ENCODE measurements around the gene USP6NL.
"Not testable (repeated sequence)": the region's sequence is repeated elsewhere in the genome, so short reads cannot be mapped to it uniquely, and the experiment has no call there.

Gene USP6NL

DNA sequence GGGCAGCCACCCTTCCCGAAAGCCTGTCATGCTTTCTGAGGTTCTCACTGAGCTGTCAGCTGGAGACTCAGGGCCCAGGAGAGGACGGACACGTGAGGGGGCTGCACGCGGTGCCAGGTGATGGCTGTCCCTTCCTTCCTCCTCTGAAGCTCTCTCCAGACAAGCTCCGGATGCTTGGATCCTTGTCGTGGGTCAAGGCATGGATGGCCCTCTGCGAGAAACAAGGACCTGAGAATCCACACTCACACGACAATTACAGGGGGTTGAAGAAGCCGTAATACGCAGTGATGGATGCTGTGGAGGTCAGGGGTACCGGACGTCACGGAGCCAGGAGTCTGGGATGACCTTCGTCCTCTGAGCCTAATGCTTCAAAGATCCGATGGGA, 170.3 kb downstream of the USP6NL start:
- no peak for FAIRE-seq

DNA sequence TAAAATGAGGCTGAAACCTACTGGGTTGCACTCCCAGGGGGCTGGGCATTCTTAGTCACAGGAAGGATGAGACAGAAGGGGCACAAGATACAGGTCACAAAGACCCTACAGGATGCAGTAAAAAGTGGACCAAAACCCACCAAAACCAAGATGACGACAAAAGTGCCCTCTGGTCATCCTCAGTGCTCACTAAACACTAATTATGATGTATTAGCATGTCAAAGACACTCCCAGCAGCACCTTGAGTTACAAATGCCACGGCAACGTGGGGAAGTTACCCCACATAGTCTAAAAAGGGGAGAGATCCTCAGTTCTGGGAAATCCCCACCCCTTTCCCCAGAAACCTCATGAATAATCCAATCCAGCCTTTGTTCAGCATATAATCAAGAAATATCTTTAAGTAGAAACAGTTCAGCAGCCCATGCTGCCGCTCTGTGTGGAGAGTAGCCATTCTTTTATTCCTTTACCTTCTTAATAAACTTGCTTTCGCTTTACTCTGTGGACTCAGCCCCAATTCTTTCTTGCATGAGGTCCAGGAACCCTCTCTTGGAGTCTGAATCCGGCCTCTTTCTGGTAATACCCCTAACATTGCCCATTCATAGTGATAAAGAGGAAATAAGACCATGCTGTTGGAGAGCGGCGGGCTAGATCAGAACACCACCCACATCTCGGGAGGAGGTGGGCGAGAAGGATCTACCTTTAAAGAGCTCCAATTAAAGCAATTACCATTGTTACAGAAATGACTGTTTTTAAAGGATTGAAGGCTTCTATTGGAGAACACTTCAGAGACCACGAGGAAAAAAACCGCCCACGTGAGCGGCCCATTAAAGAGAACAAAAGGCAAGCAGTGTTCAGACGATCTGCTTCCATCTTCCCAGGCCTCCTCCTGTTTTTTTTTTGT, 170.9 kb downstream of the USP6NL start:
- FAIRE-seq, result no peak

DNA sequence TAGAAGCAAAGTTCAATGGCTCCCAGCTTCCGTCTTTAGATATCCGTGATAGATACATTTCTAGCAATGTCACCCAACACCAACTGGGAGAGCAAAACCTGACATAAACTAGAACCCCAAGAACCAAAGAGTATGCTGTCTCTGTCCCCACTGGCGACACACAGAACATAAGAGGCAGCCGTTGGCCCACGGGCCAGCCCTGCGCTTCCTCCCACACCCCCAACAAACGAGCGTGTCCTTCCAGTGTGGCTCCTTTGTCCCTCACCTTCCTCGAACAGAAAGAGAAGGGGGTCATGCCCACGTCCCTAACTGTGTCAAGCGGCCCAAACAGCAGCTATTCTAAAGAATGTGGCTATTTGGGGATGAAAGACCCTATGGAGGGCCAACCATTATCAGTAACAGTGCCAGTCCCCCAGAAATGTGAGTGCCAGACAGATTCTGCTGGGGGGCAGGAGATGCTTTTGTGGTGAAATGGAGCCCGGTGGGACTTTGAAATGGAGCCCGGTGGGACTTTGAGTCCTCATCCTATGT, 171.9 kb downstream of the USP6NL start:
- no peak for FAIRE-seq

DNA sequence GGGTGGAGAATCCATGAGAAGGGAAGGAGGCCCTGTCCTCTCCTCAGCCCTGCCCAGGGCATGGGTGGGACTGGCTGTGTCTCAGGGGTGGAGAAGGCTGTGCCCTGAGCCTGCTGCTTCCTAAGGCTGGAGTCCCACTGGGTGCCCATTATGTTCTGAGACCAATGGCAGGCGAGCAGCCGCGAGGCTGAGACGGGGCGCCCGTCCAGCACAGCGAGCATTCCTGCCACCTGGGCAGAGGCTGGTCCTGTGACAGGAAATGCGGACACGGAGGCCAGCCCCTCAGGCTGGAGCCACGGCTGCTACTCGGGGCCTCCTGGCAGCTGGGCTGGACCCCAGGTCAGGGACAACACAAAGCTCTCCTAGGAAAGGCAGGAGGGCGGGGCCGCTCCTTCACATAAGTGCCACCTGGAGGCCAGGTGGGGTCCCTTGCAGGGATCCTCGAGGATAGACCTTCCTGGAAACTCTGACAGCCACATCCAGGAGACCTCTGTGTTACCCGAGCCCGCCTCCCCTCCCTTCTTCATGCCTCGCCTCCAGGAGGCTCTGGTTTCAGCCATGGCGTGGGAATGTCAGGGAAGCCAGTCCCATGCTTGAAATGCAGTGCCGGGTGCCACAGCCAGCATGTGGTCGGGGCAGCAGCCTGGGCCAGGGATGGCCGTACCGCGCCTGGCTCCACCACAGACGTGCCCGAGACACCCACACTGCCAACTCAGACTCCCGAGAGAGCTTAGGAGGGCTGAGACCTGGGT, 173.9 kb downstream of the USP6NL start:
- FAIRE-seq, result no peak

DNA sequence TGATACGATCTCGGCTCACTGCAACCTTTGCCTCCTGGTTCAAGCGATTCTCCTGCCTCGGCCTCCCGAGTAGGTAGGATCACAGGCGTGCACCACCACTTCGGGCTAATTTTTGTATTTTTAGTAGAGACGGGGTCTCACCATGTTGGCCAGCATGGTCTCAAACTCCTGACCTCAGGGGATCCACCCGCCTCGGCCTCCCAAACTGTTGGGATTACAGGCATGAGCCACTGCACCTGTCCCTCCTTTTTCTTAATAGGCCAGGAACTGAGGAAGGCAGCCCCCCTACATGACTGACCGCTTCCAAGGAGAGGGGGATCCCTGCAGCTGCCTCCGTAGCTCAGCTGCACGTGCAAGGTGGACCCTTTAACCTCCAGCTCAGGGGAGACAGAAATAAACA, 175.0 kb downstream of the USP6NL start:
- not testable (repeated sequence) for FAIRE-seq

DNA sequence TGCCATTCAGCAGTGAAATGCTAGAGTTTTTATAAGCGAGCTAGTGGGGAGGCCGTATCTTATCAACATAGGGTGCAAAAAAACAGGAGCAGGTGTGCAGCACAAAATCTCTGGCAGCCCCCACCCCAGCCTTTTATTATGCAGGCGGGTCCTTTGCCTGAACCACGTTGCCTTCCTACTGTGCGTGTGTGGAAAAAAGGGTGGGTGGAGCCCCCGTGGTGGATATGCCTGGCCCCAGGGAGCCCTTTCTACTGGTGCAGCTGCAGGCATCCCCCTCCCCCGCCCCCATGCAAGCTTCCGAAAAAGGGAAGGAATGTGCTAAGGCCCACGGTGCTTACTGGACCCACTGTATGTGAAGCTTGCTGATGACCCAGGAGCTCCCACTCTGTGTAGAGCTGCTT, 175.9 kb downstream of the USP6NL start:
- FAIRE-seq, result no peak

DNA sequence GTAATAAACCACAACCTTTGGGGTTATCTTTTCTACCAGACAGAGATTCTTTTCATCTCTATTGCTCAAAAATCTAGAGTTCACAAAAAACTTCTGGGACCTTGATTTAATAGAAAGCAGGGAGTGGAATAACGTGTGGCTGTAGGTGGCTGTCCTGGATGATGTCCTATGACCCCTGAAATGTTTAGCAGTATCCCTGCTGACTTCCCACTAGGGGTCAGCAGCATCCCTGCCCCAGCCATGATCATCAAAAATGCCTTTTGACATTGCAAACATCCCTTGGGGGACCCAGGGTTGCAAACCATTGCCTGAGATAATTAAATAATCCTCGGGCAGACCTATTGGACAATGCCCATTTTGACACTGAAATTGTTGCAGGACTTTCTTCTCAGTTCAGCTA, 177.1 kb downstream of the USP6NL start:
- FAIRE-seq, result no peak

DNA sequence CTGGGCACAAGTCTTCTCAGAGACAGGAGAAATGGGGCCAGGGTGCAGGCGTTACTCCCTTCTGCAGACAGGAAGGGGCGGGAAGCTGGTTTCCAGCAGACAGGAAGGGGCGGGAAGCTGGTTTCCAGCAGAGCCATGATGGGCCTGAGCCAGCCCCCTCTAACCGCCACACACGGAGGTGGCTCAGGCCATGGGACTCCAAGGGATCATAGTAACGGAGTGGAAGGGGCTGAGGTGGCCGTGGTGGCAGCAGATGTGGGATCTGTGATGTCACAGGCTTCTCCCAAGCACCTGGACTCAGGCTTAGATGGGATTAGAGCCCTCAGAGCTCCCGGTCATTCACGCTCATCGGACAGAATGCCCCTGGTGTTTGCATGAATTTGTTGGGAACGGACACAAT, 177.8 kb downstream of the USP6NL start:
- FAIRE-seq, result no peak

DNA sequence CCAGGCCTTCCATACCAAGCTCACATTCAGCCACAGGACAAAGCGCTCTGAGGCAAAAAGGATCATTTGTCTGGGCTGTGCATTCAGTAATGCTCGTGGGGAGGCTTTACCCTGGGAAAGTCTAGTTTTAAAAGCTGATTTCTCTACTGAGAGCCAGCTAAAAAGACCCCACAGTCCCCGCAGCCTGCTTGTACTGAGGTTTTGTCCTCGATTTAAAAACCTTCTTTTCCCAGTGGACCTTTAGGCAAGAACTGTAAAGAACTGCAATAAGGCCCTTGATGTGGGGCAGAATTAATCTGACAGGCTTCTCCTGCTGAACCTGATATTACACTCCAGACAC, 180.3 kb downstream of the USP6NL start:
- no peak for FAIRE-seq

DNA sequence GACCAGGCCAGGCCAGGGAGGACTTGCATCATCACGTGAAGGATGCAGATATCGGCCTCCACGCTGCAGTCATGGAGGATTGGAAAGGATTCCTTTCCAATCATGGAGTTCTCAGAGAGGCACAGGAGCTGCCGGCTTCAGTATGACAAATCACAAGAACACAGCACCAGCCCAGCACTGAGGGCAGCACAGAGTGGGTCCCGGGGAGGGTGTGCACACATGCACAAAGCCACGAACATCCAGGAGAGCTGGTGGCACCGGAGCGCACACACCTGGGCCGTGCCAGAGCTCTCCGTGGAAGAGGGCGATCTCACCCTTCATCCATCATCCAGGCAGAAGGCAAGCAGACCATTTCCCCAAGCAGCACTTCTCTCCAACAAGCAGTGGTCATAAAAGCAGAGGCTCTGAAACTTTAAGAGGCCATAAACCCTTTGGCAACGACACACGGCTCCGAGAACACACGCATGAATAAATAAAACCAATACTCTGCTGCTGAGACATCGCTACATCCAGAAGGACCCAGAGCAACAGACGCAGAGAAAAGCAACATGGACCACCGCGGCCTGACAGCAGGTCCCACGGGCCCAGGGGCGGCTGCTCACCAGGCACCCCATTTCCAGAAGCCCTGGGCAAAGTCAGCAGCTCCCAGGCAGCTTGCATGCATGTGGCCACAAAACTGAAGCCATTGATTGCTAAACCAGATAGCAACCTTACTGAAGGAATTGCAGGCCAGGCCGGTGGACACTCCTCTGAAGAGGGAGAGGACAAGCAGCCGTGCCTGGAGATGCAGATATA, 180.8 kb downstream of the USP6NL start:
- FAIRE-seq, result no peak

DNA sequence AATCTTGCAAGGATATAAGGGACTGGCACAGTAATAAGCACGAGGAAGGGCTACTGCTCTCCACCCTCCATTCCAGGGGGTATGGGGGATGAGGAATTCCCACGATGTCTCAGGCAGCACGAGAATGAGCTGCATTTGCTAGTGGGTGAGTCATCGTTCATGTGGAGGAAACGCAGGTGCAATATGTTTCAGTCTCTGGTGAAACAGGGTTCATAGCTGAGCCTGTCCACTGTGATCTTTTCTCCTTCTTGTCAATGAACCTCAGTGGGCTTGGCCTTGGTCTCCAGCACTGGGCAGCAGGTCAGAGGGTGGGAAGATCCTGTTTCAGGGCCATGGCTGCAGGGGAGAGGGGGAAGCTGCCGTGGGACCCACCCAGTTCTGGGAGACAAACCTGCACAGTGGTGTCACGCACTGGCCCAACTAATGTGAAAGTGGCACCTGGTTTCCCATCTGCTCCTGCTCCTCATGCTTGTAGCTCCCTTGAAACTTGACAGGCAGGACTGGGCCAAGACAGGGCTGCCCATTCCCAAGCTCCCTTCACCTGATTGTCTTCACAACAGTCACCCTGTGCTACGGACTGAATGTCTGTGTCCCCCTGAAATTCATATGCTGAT, 181.9 kb downstream of the USP6NL start:
- no peak for FAIRE-seq

DNA sequence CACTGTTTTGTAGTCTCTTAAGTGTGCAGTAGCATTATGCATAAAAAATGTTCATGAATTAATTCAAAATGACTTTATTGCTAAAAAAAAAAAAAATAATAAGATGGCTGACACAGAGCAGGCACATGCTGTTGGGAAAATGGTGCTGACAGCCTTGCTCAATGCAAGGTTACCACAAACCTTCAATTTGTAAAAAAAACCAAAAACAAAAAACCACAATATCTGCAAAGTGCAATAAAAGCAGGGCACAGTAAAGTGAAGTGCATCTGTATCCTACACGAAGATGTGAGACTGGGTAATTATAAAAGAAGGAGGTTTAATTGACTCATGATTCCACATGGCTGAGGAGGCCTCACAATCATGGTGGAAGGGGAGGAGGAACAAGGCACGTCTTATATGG, 185.8 kb downstream of the USP6NL start:
- no peak for FAIRE-seq

DNA sequence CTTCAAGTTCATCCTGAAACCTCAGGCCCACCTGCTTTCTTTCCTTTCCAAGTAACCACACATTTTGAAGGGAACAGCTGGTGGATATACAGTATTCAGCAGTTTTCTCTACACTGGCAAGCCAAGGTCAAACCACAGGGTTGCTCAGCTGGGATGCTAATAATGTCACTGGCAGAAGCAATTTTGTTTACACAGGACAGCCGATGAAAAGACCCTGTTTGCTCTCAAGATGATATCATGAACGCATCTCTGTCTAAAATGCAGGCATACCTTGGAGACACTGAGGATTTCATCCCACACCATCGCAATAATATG, 186.2 kb downstream of the USP6NL start:
- no peak for FAIRE-seq

DNA sequence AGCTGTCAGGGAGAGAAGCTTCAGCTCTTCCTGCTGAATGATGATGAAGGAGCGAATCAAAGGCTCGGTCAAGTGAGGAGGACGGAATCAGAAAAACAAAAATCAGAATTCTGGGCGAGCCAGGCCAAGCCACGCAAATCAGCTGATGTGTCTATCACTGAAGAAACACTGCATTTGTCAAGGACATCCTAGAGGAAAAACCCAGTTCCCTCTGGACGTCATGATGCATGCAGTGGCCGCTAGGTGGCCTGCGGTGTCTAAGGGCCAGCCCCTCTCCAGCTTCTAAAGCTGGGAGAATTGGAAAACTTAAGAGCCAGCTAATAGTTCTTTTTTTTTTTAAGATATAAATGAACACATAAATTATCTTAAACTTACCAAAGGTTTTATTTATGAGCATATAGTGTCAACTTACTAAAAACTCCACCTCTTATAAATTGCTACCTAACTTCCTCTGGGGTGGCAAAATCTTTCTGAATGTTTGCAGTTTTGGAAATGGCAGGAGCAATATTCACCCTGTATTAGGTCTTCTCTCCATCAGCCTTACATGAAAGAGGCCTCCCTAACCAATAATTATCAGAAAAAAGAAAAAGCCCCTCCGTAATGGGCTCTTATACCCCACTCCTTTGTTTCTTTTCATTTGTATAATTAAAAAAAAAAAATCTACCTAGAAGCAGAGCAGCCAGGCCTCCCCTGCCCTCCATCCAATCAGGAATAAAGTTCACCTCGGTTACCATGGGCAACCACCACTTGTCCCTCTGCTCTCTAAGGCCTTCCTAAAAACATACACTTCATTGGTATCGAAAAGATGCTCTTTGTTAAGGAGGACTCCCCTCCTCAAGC, 186.8 kb downstream of the USP6NL start:
- no peak for FAIRE-seq

DNA sequence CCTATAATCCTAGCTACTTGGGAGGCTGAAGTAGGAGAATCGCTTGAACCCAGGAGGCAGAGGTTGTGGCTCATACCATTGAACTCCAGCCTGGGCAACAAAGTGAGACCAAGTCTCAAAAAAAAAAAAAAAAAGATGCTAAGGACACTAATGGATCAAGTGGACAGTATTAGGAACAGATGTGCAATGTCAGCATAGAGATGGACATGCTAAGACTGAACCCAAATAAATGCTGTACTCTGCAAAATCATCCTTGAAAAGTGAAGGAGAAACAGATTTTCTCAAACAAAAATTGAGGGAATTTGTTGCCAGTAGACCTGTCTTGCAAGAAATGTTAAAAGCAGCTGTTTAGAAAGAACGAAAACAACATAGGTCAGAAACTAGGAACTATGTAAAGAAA, 194.5 kb downstream of the USP6NL start:
- FAIRE-seq, result no peak

DNA sequence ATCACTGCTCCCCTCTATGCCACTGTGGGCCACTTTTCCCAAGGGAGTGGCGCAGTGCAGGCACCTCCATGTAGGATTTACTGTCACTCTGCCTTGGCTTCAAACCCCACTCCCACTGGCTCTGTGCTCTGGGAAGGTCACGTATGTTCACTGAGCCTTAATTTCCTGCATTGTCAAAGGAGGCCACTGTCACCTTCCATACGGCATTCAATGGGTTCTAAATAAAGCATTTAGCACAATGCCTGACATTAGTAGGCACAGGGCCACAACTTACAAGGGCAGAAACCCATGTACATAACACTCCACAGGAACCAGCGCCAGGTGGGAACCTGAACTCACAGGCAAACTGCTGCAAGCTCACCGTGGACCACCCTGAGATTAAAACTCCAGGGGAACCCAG, 196.4 kb downstream of the USP6NL start:
- no peak for FAIRE-seq

DNA sequence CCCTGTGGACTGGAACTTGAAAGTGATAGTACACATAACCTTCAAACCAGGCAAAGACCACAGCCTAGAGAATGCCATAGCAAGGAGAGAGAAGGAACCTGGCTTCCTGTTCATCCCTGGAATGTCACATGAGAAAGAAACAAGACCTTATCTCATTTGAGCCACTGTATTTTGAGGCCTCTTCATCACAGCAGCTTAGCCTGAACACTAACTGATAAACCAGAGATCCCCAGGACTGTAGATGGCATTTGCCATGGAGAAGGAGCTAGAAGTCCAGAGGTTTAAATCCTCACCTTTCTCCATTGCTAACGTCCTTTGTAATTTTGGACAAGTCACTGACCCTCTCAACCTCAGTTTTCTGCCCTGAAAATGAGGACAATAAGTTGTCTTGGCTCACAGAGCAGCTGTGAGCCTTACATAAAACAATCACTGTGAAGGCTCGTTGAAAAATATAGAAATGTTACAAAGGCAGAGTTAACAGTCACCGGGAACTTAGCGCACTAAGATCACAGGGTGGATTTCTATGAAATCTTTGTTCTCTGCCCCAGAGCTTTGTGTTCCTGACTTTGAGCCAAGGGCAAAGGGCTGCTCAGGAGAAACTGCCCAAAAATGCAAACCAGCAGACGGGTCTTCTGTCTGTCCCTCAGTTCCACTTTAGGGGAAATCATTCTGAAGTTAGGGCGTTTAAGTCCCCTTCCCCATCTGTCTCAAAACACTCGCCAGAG, 197.0 kb downstream of the USP6NL start:
- FAIRE-seq, result no peak

DNA sequence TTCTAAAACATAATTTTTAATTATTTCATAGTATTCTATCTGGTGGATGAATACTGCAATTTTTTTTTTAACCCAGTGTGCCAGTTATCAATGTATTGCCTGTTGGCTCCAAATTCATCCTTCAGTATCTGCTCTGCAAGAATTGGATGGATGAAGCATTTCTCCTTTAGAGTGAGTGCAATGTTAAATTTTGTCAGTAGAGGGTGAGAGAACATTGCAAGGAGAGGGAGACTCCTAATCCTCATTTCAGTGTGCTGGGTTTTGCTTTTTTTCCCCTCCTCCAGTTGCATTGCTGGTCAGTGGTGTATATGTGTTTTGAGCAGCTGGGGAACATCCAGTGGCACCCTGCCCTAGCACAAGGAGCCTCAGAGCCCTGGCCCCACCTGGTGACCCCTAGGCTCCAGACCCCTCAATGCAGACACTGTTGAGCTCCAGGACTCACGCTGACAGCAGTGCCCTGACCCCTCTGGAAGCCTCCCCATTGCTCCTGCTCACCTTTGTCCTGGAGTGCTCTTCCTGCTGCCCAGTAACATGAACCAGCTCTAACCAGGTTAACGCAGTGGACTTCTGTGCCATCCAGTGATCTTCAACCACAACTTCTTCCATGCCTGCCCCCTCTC, 199.4 kb downstream of the USP6NL start:
- no peak for FAIRE-seq

DNA sequence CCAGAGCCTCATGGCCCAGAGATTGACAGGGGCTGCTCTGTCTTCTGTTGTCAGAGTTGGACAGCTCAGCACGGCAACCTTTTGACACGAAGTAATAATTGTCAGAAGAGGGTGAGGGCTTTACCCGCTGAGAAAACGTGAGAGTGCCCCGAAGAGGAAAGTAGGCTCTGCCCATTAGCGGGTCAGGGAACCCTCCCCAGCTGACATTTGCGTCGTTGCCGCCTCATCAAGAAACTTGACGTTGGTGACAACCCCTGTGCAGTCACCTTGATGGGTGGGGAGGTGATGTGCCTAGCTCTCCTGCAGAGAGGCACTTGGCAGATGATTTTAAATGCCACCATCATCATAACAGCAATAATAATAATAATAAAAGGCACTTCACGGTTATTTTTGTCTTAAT, 202.1 kb downstream of the USP6NL start:
- no peak for FAIRE-seq

DNA sequence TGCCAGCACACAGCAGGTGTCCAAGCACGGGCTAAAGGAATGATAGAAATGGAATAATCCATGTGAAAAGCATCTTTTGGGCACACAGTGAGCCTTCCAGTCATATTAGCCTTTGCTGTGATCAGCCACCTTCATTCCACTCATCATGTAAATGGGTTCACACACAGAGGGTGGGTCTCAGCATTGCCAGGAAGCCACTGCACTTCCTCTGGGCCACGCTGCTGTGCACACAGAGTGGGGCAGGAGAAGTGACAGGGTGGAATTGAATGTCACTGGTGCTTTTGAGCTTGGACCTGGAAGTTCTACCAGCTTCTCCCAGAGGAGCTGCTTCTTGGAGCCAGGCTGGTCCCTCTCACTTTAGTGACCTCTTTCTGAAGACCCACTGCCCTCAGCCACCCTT, 203.5 kb downstream of the USP6NL start:
- no peak for FAIRE-seq

DNA sequence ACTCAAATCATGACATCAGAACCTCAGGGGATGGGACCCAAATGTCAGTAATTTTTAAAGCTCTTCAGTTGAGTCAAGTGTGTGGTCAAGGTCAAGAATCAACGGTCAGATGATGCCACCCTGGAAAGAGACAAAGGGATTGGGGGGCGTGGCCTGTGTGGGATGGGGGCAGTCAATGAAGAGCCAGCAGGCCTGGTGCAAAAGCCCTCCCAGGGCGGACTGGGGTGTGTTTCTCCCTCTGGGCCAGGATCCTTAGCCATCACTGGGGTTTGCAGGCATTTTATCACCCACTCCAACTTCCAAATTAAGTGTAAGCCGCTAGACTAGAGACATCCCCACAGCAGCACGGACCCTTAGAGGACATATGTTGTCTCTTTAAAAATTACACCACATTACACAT, 204.7 kb downstream of the USP6NL start:
- FAIRE-seq, result no peak

Measured in A204.1 (cell line).